Measurements from ENCODE around the gene TRIM52.
A peak's percentile ranks its signal among the peaks of the same experiment; 100 is the strongest.
"Not testable (repeated sequence)": the region's sequence is repeated elsewhere in the genome, so short reads cannot be mapped to it uniquely, and the experiment has no call there.

The TRIM52 gene

GRCh38 chr5:181217111-181217802 lies 43.7 kb downstream of the TRIM52 start:
- Histone ChIP-seq H3K9me3 (replicated peaks; ENCODE audit: low read length) (no peaks in the 10 kb centered on the region), H3K27me3 (ENCODE audit: control insufficient read depth, insufficient read depth, low read length) (no peaks in the 10 kb centered on the region), H3K9ac (ENCODE audit: low read depth, low read length) (no peak overlapping the region), H3K4me3 (ENCODE audit: low read length) (peak overlapping the region; percentile 65), H3K4me1 (ENCODE audit: control insufficient read depth, insufficient read depth, low read length) (peaks cover 8% of the 10 kb centered on the region), H3K36me3 (ENCODE audit: insufficient read depth, low read length) (no peaks in the 10 kb centered on the region), H3K4me2 (ENCODE audit: low read length) (peak overlapping the region; percentile 81)

- peaks cover 8% of the 10 kb centered on the region for H3K4me1 ChIP-seq (ENCODE audit: control insufficient read depth, insufficient read depth, low read length)
- H3K9me3 ChIP-seq (replicated peaks; ENCODE audit: low read length) = no peaks in the 10 kb centered on the region
- H3K36me3 ChIP-seq (ENCODE audit: insufficient read depth, low read length) = no peaks in the 10 kb centered on the region
- H3K27me3 ChIP-seq (ENCODE audit: control insufficient read depth, insufficient read depth, low read length) = no peaks in the 10 kb centered on the region
- peak overlapping the region; percentile 48 for H3K4me3 ChIP-seq (ENCODE audit: low read length)
- peak overlapping the region; percentile 71 for H3K4me2 ChIP-seq (ENCODE audit: low read length)
- peak overlapping the region; percentile 35 for H3K9ac ChIP-seq (ENCODE audit: low read depth, low read length)
Measured at GRCh38 chr5:181215997-181216989, 44.6 kb downstream of the TRIM52 start.

DNA sequence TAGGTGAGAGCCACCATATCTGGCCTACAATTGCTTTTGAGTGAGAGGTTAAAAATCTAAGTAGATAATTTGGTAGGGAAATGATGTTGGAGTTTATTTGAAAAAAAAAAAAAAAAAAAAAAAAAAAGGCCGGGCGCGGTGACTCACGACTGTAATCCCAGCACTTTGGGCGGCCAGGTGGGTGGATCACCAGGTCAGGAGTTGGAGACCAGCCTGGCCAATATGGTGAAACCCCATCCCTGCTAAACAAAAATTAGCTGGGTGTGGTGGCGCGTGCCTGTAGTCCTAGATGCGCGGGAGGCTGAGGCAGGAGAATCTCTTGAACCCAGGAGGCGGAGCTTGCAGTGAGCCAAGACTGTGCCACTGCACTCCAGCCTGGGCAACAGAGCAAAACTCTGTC lies 46.7 kb downstream of the TRIM52 start:
- not testable (repeated sequence) for H3K9ac ChIP-seq (ENCODE audit: low read depth, low read length); H3K27me3 ChIP-seq (ENCODE audit: control insufficient read depth, insufficient read depth, low read length); H3K4me2 ChIP-seq (ENCODE audit: low read length); H3K36me3 ChIP-seq (ENCODE audit: insufficient read depth, low read length); H3K4me3 ChIP-seq (ENCODE audit: low read length); H3K9me3 ChIP-seq (replicated peaks; ENCODE audit: low read length); H3K4me1 ChIP-seq (ENCODE audit: control insufficient read depth, insufficient read depth, low read length)

DNA sequence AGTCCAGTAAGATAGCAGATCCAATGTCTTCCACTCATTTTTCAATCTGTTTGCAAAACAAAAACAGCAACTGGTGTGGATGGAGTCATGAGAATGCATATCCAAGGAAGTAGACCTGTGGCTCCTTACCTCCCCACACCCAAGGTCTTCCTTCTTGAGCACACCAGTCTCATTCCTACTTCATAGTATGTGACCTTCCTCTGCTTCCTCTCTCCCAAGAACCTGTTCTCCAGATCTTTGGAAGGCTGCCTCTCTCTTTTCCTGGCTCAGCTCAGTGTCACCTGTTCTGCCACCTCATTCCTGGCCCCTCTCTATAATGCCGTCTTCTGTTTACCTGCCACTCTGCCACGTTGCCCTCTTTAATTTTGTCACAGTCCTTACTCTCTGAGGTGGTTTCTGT lies 48.0 kb downstream of the TRIM52 start:
- H3K9ac ChIP-seq (ENCODE audit: low read depth, low read length) = no peak overlapping the region
- no peak overlapping the region for H3K4me3 ChIP-seq (ENCODE audit: low read length)
- no peaks in the 10 kb centered on the region for H3K36me3 ChIP-seq (ENCODE audit: insufficient read depth, low read length)
- H3K27me3 ChIP-seq (ENCODE audit: control insufficient read depth, insufficient read depth, low read length) = no peaks in the 10 kb centered on the region
- no peaks in the 10 kb centered on the region for H3K9me3 ChIP-seq (replicated peaks; ENCODE audit: low read length)
- peaks cover 8% of the 10 kb centered on the region for H3K4me1 ChIP-seq (ENCODE audit: control insufficient read depth, insufficient read depth, low read length)
- H3K4me2 ChIP-seq (ENCODE audit: low read length) = no peak overlapping the region

- H3K4me3 ChIP-seq (ENCODE audit: low read length) = no peak overlapping the region
- H3K4me2 ChIP-seq (ENCODE audit: low read length) = no peak overlapping the region
- H3K4me1 ChIP-seq (ENCODE audit: control insufficient read depth, insufficient read depth, low read length) = peaks cover 3% of the 10 kb centered on the region
- H3K36me3 ChIP-seq (ENCODE audit: insufficient read depth, low read length) = no peaks in the 10 kb centered on the region
- no peaks in the 10 kb centered on the region for H3K27me3 ChIP-seq (ENCODE audit: control insufficient read depth, insufficient read depth, low read length)
- H3K9ac ChIP-seq (ENCODE audit: low read depth, low read length) = no peak overlapping the region
- no peaks in the 10 kb centered on the region for H3K9me3 ChIP-seq (replicated peaks; ENCODE audit: low read length)
Measured at GRCh38 chr5:181212080-181212479, 48.9 kb downstream of the TRIM52 start.

DNA sequence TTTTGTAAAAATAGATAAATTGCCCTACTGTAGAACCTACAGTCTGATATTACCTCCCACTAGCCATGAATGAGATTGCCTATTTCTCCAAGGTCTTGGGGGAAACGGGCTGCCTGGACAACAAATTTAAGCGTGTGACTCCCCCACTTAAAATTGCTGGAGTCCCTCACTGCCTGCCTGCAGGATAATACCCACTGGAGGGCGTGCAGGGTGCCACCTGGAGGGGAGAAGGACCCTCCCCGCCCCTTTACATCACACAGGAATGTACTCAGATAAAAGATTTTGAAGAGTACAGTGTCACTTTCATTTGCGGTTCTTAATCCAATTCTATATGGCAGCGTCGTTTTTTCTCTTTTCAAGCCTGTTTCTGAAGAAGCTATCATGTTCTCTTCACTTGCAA lies 49.7 kb downstream of the TRIM52 start:
- no peak overlapping the region for H3K9ac ChIP-seq (ENCODE audit: low read depth, low read length)
- no peaks in the 10 kb centered on the region for H3K36me3 ChIP-seq (ENCODE audit: insufficient read depth, low read length)
- H3K4me2 ChIP-seq (ENCODE audit: low read length) = no peak overlapping the region
- no peaks in the 10 kb centered on the region for H3K27me3 ChIP-seq (ENCODE audit: control insufficient read depth, insufficient read depth, low read length)
- H3K9me3 ChIP-seq (replicated peaks; ENCODE audit: low read length) = no peaks in the 10 kb centered on the region
- no peak overlapping the region for H3K4me3 ChIP-seq (ENCODE audit: low read length)
- H3K4me1 ChIP-seq (ENCODE audit: control insufficient read depth, insufficient read depth, low read length) = peaks cover 7% of the 10 kb centered on the region

DNA sequence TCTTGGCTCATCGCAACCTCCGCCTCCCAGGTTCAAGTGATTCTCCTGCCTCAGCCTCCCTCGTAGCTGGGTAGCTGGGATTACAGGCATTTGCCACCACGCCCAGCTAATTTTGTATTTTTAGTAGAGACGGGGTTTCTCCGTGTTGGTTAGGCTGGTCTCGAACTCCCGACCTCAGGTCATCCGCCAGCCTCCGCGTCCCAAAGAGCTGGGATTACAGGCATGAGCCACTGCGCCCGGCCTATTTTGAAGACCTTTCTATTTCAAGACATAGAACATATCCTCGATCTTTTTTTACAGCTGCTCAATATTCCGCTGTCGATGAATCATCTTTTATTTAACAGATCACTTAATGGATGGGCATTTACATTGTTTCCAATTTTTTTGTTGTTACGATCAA lies 50.2 kb downstream of the TRIM52 start:
- not testable (repeated sequence) for H3K9ac ChIP-seq (ENCODE audit: low read depth, low read length); H3K4me1 ChIP-seq (ENCODE audit: control insufficient read depth, insufficient read depth, low read length); H3K4me2 ChIP-seq (ENCODE audit: low read length); H3K36me3 ChIP-seq (ENCODE audit: insufficient read depth, low read length); H3K9me3 ChIP-seq (replicated peaks; ENCODE audit: low read length); H3K27me3 ChIP-seq (ENCODE audit: control insufficient read depth, insufficient read depth, low read length); H3K4me3 ChIP-seq (ENCODE audit: low read length)

- H3K9me3 ChIP-seq (replicated peaks; ENCODE audit: low read length); H3K4me2 ChIP-seq (ENCODE audit: low read length); H3K4me3 ChIP-seq (ENCODE audit: low read length); H3K9ac ChIP-seq (ENCODE audit: low read depth, low read length); H3K36me3 ChIP-seq (ENCODE audit: insufficient read depth, low read length); H3K27me3 ChIP-seq (ENCODE audit: control insufficient read depth, insufficient read depth, low read length): not testable (repeated sequence)
- peaks cover 14% of the 10 kb centered on the region for H3K4me1 ChIP-seq (ENCODE audit: control insufficient read depth, insufficient read depth, low read length)
Measured at GRCh38 chr5:181210148-181210547, 50.8 kb downstream of the TRIM52 start.

- not testable (repeated sequence) for H3K9ac ChIP-seq (ENCODE audit: low read depth, low read length)
- peaks cover 17% of the 10 kb centered on the region for H3K4me1 ChIP-seq (ENCODE audit: control insufficient read depth, insufficient read depth, low read length)
Measured at GRCh38 chr5:181209006-181209405, 51.9 kb downstream of the TRIM52 start.

GRCh38 chr5:181207960-181208253 lies 53.0 kb downstream of the TRIM52 start:
- no peaks in the 10 kb centered on the region for H3K27me3 ChIP-seq (ENCODE audit: control insufficient read depth, insufficient read depth, low read length)
- no peak overlapping the region for H3K4me2 ChIP-seq (ENCODE audit: low read length)
- H3K36me3 ChIP-seq (ENCODE audit: insufficient read depth, low read length) = no peaks in the 10 kb centered on the region
- H3K9me3 ChIP-seq (replicated peaks; ENCODE audit: low read length) = no peaks in the 10 kb centered on the region
- H3K9ac ChIP-seq (ENCODE audit: low read depth, low read length) = no peak overlapping the region
- H3K4me3 ChIP-seq (ENCODE audit: low read length) = peak overlapping the region; percentile 18
- peaks cover 25% of the 10 kb centered on the region for H3K4me1 ChIP-seq (ENCODE audit: control insufficient read depth, insufficient read depth, low read length)

More at GRCh38 chr5:181209006-181209405, 51.9 kb downstream of the TRIM52 start:
- not testable (repeated sequence) for H3K27me3 ChIP-seq (ENCODE audit: control insufficient read depth, insufficient read depth, low read length); H3K9me3 ChIP-seq (replicated peaks; ENCODE audit: low read length); H3K4me2 ChIP-seq (ENCODE audit: low read length); H3K4me3 ChIP-seq (ENCODE audit: low read length); H3K36me3 ChIP-seq (ENCODE audit: insufficient read depth, low read length)

GRCh38 chr5:181207214-181207959 lies 53.6 kb downstream of the TRIM52 start:
- H3K36me3 ChIP-seq (ENCODE audit: insufficient read depth, low read length) = no peaks in the 10 kb centered on the region
- H3K27me3 ChIP-seq (ENCODE audit: control insufficient read depth, insufficient read depth, low read length) = no peaks in the 10 kb centered on the region
- H3K9ac ChIP-seq (ENCODE audit: low read depth, low read length) = peak overlapping the region; percentile 75
- H3K4me3 ChIP-seq (ENCODE audit: low read length) = peak overlapping the region; percentile 73
- H3K4me1 ChIP-seq (ENCODE audit: control insufficient read depth, insufficient read depth, low read length) = peaks cover 25% of the 10 kb centered on the region
- peak overlapping the region; percentile 79 for H3K4me2 ChIP-seq (ENCODE audit: low read length)
- H3K9me3 ChIP-seq (replicated peaks; ENCODE audit: low read length) = no peaks in the 10 kb centered on the region

Measured in skeletal muscle satellite cell (primary cell).